HG03432 (cell line): Measurements from ENCODE around the gene TSC22D4.
"Not testable (repeated sequence)": the region's sequence is repeated elsewhere in the genome, so short reads cannot be mapped to it uniquely, and the experiment has no call there.

Source experiments
- ATAC-seq: cut with Tn5 transposase; IDR thresholded peaks from one replicate; pipeline ENCODE4 v1.9.1; 2021; ENCODE audit warnings: mild to moderate bottlenecking, moderate library complexity; ENCODE audit not compliant: unreplicated experiment

Gene TSC22D4

DNA sequence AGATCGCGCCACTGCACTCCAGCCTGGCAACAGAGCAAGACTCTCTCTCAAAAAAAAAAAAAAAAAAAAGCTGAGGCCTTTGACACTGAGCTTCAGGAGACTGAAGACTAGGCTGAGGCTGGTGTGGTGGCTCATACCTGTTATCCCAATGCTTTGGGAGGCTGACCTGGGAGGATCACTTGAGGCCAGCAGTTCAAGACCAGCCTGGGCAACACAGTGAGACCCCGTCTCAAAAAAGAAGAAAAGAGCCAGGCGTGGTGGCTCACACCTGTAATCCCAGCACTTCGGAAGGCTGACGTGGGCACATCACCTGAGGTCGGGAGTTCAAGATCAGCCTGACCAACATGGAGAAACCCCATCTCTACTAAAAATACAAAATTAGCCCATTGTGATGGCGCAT is 31.7 kb downstream of the TSC22D4 start:
- ATAC-seq = not testable (repeated sequence)

DNA sequence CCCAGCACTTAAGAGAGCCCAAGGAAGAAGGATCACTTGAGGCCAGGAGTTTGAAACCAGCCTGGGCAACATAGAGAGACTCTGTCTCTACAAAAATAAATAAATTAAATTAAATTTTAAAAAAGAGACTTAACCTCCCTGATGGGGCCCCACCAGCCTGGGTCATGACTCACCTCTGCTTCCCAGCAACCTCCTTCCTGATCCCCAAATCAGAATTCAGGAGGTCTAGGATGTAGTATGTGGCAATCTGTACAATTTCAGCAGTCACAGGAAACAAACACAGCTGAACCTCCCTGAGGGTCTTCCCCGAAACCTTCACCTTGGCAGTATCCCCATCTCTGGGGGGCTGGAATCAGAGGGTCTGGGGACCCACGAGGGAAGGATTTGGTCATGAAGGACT is 33.0 kb downstream of the TSC22D4 start:
- ATAC-seq = no peak

DNA sequence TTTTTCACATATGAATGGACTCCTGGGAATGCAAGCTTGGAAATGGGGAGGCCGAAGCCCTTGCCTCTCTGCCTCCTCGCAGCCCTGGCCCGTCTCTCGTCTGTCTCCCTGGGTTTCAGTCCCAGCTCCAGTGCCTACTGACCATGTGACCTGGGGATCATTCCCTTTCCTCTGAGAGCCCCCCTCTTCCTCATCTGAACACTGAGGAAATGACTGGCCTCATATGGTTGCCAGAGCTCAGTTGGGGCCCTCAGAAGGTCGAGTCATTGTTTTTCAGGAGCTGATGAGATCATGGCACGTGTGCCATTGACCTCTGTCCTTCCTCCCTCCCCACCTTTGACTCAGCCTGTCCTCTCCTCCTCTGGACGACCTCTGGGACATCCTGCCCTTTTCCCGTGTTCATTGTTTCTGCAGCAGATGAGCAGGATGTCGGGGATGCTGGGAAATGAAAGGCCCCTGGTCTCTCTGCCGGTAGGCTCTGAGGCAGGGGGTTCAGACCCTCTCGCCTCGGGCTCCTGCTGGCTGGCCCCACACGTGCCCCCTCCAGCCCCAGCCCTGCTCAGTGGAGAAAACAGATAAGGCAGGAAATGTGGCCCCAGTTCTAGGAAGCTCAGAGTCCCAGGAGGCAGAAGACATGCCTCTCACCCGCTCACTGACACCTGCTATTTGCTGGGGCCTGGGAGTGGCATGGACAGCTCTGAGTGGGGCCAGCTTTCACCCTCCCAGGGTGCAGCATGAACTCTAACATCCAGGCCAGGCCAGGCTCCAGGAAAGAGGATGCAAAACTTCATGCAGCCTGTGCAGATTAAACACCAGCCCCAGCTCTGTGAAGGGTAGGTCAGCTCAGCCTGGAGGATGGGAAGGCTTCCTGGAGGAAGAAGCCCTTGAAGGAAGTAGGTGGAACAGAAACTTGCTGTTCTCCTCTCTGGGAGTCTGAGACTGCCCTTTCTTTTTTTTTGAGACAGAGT is 34.4 kb downstream of the TSC22D4 start:
- ATAC-seq = no peak

DNA sequence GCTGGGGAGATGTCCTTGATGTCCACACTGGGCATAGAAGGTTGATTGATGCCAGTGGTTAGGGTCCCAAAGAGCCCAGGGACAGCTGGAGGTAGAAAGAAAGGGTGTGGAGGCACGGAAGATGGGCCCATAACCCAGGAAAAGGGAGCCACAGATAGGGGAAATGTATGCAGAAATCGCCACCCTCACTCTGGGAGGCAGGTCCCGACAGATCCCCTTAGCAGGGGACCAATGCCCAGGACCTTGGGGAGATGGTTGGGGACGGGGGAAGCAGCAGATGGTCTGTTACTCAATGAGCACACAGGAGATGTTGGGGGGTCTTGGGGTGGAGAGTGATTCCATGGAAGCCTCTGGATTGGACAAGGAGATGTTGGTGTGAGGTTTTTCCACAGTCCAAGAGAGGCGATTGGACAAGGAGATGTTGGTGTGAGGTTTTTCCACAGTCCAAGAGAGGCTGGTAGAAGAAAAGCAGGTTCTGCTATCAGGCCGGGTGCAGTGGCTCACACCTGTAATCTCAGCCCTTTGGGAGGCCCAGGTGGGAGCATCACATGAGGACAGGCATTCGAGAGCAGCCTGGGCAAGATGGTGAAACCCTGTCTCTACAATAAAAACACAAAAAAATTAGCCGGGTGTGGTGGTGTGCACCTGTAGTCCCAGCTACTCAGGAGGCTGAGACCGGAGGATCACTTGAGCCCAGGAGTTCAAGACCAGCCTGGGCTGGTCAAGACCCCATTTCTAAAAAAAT is 35.7 kb downstream of the TSC22D4 start:
- no peak for ATAC-seq

DNA sequence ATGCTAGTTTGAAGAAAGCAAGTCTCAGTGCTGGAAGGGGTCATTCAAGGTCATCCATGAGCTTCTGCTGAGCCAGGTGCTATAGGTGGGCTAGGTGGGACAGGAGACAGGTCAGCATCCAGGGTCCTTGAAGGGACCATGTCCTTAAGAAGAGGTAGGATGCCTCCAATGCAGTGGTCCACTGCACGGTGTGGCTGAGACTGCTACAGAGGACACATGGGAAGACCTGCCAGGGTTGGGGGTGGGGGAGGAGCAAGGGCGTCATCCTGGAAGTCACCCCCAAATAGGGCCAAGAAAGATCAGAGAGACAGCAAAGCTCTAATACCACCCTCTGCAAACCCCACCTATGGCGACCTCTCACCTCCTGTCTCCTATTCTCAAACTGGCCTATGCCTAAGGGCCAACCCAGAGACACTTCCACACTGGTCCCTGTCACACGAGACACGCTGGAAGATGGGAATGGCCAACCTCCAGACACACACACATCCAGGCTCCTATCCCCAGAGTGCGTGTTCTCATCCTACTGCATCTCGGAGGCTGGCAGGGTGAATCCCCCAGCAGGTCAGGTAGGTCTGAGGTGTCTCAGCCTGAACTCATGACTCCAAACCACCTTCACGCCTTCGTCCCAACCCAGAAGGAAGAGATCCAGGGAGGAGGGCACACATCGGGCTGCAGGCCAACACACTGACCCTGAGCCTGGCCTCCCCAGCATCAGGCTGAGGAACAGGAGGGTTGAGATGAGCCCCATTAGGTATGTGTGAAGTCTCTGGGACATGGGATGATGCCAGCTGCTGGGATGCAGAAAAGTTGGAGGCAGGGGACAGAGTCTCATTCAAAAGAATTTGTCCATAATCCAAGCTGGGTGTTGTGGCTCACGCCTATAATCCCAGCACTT is 37.1 kb downstream of the TSC22D4 start:
- ATAC-seq = no peak

DNA sequence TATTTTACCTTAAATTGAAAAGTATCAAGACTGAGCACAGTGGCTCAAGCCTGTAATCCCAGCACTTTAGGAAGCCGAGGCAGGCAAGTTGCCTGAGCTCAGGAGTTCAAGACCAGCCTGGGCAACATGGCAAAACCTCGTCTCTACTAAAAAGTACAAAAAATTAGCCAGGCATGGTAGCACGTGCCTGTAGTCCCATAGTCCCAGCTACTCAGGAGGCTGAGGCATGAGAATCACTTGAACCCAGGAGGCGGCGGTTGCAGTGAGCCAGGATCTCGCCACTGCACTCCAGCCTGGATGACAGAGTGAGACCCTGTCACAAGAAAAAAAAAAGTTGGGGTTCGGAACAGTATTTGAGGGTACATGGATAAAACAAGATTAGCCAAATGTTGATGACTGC is 39.8 kb downstream of the TSC22D4 start:
- not testable (repeated sequence) for ATAC-seq

DNA sequence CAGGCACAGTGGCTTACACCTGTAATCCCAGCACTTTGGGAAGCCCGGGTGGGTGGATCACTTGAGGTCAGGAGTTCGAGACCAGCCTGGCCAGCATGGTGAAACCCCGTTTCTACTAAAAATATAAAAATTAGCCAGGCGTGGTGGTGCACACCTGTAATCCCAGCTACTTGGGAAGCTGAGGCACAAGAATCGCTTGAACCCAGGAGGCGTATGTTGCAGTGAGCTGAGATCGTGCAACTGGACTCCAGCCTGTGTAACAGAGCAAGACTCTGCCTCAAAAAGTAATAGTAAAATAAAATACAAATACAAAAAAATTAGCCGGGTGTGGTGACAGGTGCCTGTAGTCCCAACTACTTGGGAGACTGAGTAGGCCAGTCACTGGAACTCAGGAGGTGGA is 40.3 kb downstream of the TSC22D4 start:
- not testable (repeated sequence) for ATAC-seq

DNA sequence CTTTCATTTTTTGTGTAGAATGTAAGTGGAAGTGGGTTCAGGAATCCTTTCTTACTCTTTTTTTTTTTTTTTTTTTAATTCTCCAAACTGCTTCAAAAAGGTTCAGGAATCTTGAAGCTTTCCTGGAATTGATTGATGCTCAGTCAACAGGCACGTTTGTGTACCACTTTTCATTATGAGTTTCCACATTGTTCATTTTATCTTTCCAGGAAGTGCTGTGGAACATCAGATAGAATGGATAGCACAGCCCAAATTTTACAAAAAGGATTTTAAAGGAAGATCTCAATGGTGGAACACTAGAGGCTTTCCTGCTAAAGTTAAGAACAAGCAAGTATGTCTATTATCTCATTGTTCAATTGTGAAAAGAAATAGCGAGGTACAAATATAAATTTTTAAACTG is 40.8 kb downstream of the TSC22D4 start:
- ATAC-seq = no peak

DNA sequence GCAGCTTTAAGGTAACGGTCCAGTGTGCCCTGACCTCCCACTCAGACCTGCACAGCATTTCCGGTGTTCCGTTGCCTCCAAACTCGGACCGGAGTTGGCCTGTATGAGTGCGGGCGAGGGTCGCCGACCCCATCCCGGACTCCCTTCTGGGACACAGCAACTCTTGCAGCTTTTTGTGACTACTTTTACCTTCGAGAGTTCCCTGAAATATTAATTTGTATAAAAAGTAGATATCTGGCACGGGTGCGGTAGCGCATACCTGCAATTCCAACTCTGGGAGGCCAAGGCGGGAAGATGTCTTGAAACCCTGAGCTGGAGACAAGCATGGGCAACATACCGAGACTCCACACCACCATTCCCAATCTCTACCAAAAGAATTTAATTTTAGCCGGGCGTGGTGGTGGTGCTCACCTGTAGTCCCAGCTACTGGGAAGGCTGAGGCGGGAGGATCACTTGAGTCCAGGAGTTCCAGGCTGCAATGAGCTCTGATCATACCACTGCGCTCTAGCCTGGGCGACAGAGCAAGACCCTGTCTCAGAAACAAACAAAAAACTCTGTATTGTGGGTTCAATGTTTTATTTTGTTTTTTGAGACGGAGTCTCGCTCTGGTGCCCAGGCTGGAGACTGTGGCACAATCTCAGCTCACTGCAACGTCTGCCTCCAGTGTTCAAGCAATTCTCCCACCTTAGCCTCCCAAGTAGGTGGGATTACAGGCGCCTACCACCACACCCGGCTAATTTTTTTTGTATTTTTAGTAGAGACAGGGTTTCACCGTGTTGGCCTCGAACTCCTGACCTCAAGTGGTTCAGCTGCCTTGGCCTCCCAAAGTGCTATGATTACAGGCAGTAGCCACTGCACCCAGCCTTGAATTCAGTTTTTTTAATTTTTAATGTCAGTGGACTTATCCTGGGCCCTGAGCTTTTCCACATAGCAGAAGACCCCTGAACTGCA is 41.6 kb downstream of the TSC22D4 start:
- no peak for ATAC-seq

DNA sequence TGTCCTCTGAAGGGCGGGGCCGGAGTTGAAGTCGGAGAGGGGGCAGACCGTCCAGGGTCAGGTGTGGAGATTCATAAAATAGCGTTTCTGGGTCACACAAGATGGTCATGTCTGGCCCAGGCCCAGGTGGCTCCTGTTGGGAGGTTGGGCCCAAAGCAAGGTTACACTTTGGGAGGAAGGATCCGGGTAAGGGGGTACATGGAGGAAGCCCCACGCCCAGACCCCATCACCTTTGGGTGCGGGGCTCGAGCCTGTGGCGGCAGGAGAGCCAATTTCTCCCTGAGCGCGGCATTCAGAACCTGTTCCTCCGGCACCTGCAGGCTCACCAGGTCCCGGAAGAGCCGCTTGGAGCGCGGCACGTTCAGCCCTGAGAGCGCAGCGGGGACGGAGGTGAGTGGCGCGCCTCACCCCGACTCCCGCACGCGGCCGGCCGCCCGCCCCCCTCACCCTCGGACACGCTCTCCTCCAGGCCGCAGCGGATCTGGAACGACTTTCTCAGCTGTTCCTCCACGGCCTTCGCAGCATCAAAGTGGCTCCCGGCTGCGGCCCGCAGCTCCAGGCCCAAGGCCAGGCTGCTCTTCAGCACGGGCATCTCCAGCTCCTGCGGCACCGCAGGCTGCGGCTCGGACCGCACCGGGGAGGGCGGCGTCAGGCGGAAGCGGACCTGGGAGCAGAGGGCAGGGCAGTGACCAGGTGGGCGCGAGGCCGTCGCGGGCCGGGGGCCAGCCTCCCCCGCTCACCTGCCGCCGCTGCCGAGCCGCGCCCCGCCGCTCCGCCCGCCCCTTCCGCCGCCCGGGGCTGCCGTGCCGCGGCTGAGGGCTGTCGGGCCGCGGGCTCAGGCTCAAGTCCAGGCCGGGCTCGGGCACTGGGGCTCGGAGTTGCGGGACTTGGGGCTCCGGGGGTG is 43.4 kb downstream of the TSC22D4 start:
- ATAC-seq = peak; percentile 34

DNA sequence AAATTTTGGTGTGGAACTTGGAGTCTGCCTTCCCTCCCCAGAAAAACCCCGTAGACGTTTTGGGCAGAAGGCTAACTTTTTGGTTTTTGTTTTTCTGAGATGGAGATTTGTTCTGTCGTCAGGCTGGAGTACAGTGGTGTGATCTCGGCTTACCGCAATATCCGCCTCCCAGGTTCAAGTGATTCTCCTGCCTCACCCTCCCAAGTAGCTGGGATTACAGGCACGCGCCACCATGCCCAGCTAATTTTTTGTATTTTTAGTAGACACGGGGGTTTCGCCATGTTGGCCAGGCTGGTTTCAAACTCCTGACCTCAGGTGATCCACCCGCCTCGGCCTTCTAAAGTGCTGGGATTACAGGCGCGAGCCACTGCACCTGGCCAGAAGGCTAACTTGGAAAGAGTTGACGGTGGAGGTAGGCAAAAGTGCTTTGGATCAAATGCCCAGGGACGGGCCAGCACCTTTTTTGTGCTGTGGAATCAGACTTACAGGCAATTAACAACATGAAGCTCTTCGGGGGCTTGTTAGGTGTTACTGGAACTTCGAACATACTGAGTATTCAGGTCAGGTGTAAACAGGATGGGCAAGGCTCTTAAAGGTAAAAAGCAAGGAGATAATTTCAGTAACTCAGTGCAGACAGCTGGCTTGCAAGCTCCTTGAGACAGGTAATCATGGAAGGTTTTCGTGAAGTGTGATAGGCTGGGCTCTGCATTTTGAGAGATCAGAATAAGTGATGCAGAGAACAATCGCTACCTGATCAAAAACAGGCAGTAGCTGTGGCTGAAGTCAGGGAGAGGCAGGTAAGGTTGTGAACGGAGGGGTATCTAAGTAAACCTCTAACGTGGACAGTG is 44.5 kb downstream of the TSC22D4 start:
- no peak for ATAC-seq

DNA sequence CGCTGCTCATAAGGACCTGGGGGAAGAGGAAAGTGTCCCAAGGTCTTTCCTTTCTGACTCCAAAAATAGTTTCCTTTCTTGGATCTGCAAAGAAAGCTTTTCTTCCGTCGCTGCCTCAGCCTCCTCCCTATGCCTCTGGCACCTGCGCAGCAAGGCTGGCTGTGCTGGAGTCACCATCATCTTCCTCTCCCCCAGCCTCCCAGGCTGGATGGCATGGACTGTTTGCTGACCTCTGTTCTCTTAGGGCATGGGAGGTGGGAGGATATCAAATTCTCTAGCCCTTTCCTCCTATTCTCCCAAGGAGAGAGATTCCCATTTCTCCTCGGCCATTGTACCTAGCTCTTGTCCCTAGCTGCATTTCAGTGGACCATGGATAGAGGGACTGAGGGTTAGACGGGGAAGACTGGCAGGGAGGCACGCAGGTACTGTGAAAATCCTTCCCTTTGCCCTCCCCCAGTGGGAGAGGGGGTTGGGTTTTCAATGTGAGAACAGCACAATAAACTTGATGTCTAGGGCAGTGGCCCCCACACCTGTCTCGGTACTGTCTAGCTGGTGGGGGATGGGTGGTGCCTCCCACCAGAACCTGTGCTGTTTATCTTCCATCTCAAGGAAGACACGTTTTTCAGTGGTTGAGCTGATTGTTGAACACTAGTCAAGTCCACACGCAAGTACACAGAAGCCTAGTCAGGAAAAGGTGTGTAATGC is 45.3 kb downstream of the TSC22D4 start:
- no peak for ATAC-seq

DNA sequence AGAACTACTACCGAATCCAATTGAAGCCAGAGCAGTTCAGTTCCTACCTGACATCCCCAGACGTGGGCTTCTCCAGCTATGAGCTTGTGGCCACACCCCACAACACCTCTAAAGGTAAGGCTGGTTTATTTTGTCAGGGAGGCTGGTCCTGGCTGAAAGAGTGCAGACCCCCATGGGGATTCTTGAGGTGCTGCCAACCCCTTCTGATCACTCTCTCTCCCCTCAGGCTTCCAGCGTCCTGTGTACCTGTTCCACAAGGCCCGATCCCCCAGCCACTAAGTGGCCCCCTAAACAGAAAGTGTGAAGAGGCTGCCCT is 45.8 kb downstream of the TSC22D4 start:
- ATAC-seq = no peak

DNA sequence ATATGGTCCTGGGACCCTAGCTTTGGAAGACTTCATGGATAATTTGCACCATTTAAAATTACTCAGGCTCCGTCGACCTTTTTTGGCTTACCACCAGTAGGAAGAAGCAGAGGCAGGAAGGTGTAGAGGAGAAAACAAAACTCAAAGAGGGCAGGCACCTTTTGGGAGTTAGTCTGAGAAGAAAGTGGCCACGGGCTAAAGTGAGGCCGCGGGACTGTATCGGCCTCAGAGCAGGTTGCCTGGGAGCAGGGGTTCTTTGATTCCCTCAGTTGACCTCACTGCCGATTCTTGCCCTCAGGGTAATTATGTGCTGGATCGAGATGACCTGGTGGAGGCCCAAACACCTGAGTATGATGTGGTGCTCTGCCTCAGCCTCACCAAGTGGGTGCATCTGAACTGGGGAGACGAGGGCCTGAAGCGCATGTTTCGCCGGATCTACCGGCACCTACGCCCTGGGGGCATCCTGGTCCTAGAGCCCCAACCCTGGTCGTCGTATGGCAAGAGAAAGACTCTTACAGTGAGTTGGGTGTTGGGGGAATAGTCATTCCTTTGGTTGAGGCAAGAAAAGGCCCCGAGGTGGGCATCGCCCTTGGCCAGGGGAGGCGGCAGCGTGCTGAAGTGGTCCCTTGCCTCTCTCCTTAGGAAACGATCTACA is 46.3 kb downstream of the TSC22D4 start:
- ATAC-seq = no peak

DNA sequence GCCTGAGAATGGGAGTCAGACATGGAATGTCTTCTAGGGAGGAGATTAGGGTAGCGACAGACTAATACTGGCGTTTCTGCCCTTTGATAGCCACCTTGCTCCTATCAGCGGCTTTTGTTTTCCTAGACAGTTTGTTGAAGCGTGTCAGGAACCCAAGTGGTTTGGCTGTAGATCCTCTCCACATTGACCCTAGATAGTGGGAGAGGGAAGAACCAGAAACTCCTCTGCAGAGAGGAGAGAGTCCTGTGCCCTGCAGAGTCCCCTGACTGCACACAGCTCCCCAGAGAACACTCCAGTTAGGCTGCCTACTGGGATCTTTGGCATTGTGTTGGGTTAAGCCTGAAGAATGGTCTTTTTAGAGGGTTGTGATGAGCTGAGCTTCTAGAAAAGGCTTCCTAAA is 47.0 kb downstream of the TSC22D4 start:
- no peak for ATAC-seq

DNA sequence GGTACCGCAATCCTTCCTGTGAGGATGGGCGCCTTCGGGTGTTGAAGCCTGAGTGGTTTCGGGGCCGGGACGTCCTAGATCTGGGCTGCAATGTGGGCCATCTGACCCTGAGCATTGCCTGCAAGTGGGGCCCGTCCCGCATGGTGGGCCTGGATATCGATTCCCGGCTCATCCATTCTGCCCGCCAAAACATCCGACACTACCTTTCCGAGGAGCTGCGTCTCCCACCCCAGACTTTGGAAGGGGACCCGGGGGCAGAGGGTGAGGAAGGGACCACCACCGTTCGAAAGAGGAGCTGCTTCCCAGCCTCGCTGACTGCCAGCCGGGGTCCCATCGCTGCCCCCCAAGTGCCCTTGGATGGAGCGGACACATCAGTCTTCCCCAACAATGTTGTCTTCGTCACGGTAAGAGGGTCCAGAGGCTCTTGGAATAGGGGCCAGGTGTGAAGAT is 47.7 kb downstream of the TSC22D4 start:
- ATAC-seq = no peak
